Endothelial cell of umbilical vein (primary cell): ENCODE data around the gene ADAMTSL2. TPM values are rescaled to one million over a fixed set of nuclear protein-coding genes. Genes with fewer than 3 reads are reported as not detected.

ENCODE experiments used
- BruUV-seq: library from RNA; stranded (reverse); fragments of 400-500 nt; replicated peaks from 2 replicates; lab custom pipeline; 2021; lab: Mats Ljungman, UMichigan
- CTCF ChIA-PET: fragments of 300-600, 350-600 bp; sonication (Branson Sonifier 250); formaldehyde crosslinking; loops from one replicate; lab custom pipeline; 2021; ENCODE audit warnings: antibody characterized with exemption, inconsistent platforms; lab: Charles Lee
- POLR2A ChIA-PET: fragments of 300-600, 350-600 bp; sonication (Branson Sonifier 250); formaldehyde crosslinking; loops from one replicate; lab custom pipeline; 2021; ENCODE audit warnings: antibody characterized with exemption, inconsistent platforms; lab: Charles Lee
- DNase-seq: peaks from one replicate; pipeline ENCODE4 v3.0.0-alpha.2; 2011; ENCODE audit warnings: low read depth, low spot score
- FAIRE-seq: peaks from 2 replicates; lab custom pipeline; 2011; peaks lifted over from hg19 to GRCh38; lab: Jason Lieb, UNC
- H2AFZ ChIP-seq: 2 replicates; pipeline ENCODE4 v1.6.0; 2012; ENCODE audit warnings: low read depth, low read length, control low read depth, inconsistent platforms
- H3K27ac ChIP-seq: 2 replicates; pipeline ENCODE4 v1.5.1; 2011; ENCODE audit warnings: low read depth, mild to moderate bottlenecking, control low read depth, low read length, moderate library complexity; ENCODE audit not compliant: insufficient read depth
- H3K27me3 ChIP-seq, 2 experiments: 2 replicates each; pipeline versions ENCODE4 v1.6.0 to v1.6.1; 2011; ENCODE audit warnings: low read length in 2 of 2, mixed read lengths in 1 of 2; ENCODE audit not compliant: control insufficient read depth in 2 of 2, insufficient read depth in 2 of 2
- H3K36me3 ChIP-seq, 2 experiments: 2 replicates in 1 of 2; 3 replicates in 1 of 2; pipeline ENCODE4 v1.5.1; 2011; ENCODE audit warnings: low read length in 2 of 2, mild to moderate bottlenecking in 1 of 2, moderate library complexity in 1 of 2; ENCODE audit not compliant: control insufficient read depth in 2 of 2, insufficient read depth in 2 of 2; ENCODE audit errors: extremely low read depth in 1 of 2
- H3K4me1 ChIP-seq: 3 replicates; pipeline ENCODE4 v1.5.1; 2011; ENCODE audit warnings: mild to moderate bottlenecking, low read length; ENCODE audit not compliant: control insufficient read depth, insufficient read depth; ENCODE audit errors: extremely low read depth
- H3K4me2 ChIP-seq: 2 replicates; pipeline ENCODE4 v1.6.1; 2011; ENCODE audit warnings: low read length, control low read depth, mixed read lengths; ENCODE audit not compliant: insufficient read depth
- H3K4me3 ChIP-seq, 3 experiments: fragments of 200-600 bp in 1 of 3; sonication (generic), shearing (Covaris generic) in 1 of 3; replicated peaks in 1 of 3; 2 replicates each; pipeline ENCODE4 v1.5.1; 2011 to 2016; ENCODE audit warnings: control low read depth in 3 of 3, low read length in 3 of 3, mild to moderate bottlenecking in 2 of 3, inconsistent platforms in 1 of 3, low read depth in 1 of 3, moderate library complexity in 1 of 3; ENCODE audit not compliant: insufficient read depth in 1 of 3
- H3K79me2 ChIP-seq: 2 replicates; pipeline ENCODE4 v1.6.0; 2012; ENCODE audit warnings: low read length, inconsistent platforms; ENCODE audit not compliant: control insufficient read depth, insufficient read depth
- H3K9ac ChIP-seq: replicated peaks from 2 replicates; pipeline ENCODE3; 2011; ENCODE audit warnings: low read length, control low read depth; ENCODE audit not compliant: insufficient read depth; ENCODE audit errors: extremely low read depth
- H3K9me1 ChIP-seq: replicated peaks from 3 replicates; pipeline ENCODE4 v1.6.0; 2011; ENCODE audit warnings: mild to moderate bottlenecking, low read length; ENCODE audit not compliant: control insufficient read depth, insufficient read depth; ENCODE audit errors: extremely low read depth
- H3K9me3 ChIP-seq: replicated peaks from 2 replicates; pipeline ENCODE4 v1.5.1; 2012; ENCODE audit warnings: low read length, inconsistent platforms; ENCODE audit not compliant: control insufficient read depth, insufficient read depth
- H4K20me1 ChIP-seq: replicated peaks from 2 replicates; pipeline ENCODE3; 2011; ENCODE audit warnings: mild to moderate bottlenecking, low read length; ENCODE audit not compliant: control insufficient read depth, insufficient read depth; ENCODE audit errors: extremely low read depth
- EZH2 ChIP-seq: IDR thresholded peaks from 2 replicates; pipeline ENCODE4 v1.6.1; 2012; ENCODE audit warnings: borderline replicate concordance, low read depth, mild to moderate bottlenecking, moderate library complexity, low read length, inconsistent platforms; ENCODE audit not compliant: severe bottlenecking
- GATA2 ChIP-seq: IDR thresholded peaks from 2 replicates; pipeline ENCODE4 v1.7.0; 2011; ENCODE audit warnings: low read depth, mild to moderate bottlenecking, moderate library complexity, mixed read lengths, low read length; ENCODE audit not compliant: insufficient read length, insufficient read depth
- JUN ChIP-seq: IDR thresholded peaks from 2 replicates; pipeline ENCODE4 v1.6.1; 2011; ENCODE audit warnings: borderline replicate concordance, low read depth; ENCODE audit not compliant: insufficient read length, insufficient read depth
- MYC ChIP-seq: IDR thresholded peaks from one replicate; pipeline ENCODE4 v1.6.1; 2011; ENCODE audit warnings: mild to moderate bottlenecking, low read depth, low read length
- POLR2A ChIP-seq: IDR thresholded peaks from 2 replicates; pipeline ENCODE4 v1.6.1; 2012; ENCODE audit warnings: low read depth, mild to moderate bottlenecking, control low read depth, low read length
- POLR2AphosphoS5 ChIP-seq: IDR thresholded peaks from 2 replicates; pipeline ENCODE4 v1.6.1; 2012; ENCODE audit warnings: low read depth, mild to moderate bottlenecking, control low read depth, low read length, moderate library complexity; ENCODE audit not compliant: insufficient read depth
- dilution Hi-C: fragments of 300-500 bp; cut with MboI; formaldehyde crosslinking; loops from one replicate; pipeline ENCODE4 v1.15.0; 2019; ENCODE audit warnings: low sequenced_read_pairs; ENCODE audit not compliant: extremely low pct_ligation_motif_present
- intact Hi-C: fragments of 100-400 bp; cut with micrococcal nuclease; formaldehyde crosslinking; loops from one replicate; pipeline ENCODE4 v1.10.0; 2022
- polyA plus RNA-seq, 4 experiments: library from polyadenylated mRNA; depleted of rRNA in 3 of 4; stranded (reverse) in 3 of 4; unstranded in 1 of 4; fragments of >200 nt; gene quantifications; 2 replicates each; pipeline versions ENCODE4 v1.2.1 to v1.2.3, GENCODE V29; 2011 to 2012; ENCODE audit warnings: missing spikeins in 1 of 4
- total RNA-seq: library from RNA; stranded (reverse); gene quantifications from 2 replicates; pipeline ENCODE4 v1.2.3, GENCODE V29; 2021
- TF ChIP-seq, protein P1 (sequence below), 2 donors: IDR thresholded peaks; 1 replicate in 1 of 2; 2 replicates in 1 of 2; pipeline ENCODE4 v1.5.1; 2011; ENCODE audit warnings: low read length in 2 of 2, mild to moderate bottlenecking in 2 of 2, moderate library complexity in 2 of 2, control low read depth in 1 of 2, inconsistent platforms in 1 of 2, low read depth in 1 of 2; ENCODE audit not compliant: insufficient read depth in 1 of 2; ENCODE audit errors: extremely low read depth in 1 of 2

Gene ADAMTSL2
- total and polyA plus RNA-seq, 2 donors (not counting 3 experiments of a cell fraction or from before 2014, with no cell fraction given): not detected

- H3K9me3 ChIP-seq: no peaks in the 10 kb centered on the region
- H2AFZ ChIP-seq: no peak overlapping the region
- TF ChIP-seq POLR2A: no peak
- TF ChIP-seq POLR2AphosphoS5: no peak
- TF ChIP-seq JUN: no peak
- TF ChIP-seq GATA2: no peak
- TF ChIP-seq, protein P1, sequence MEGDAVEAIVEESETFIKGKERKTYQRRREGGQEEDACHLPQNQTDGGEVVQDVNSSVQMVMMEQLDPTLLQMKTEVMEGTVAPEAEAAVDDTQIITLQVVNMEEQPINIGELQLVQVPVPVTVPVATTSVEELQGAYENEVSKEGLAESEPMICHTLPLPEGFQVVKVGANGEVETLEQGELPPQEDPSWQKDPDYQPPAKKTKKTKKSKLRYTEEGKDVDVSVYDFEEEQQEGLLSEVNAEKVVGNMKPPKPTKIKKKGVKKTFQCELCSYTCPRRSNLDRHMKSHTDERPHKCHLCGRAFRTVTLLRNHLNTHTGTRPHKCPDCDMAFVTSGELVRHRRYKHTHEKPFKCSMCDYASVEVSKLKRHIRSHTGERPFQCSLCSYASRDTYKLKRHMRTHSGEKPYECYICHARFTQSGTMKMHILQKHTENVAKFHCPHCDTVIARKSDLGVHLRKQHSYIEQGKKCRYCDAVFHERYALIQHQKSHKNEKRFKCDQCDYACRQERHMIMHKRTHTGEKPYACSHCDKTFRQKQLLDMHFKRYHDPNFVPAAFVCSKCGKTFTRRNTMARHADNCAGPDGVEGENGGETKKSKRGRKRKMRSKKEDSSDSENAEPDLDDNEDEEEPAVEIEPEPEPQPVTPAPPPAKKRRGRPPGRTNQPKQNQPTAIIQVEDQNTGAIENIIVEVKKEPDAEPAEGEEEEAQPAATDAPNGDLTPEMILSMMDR (IDR thresholded peaks at IDR 0.05; ENCODE audit: extremely low read depth in 1 of 2, insufficient read depth in 1 of 2, low read depth in 1 of 2, low read length in 2 of 2): peak; percentile 42 to 64
- TF ChIP-seq MYC: no peak
- TF ChIP-seq EZH2: no peak
- no peak overlapping the region for H3K4me3 ChIP-seq
- H3K9me1 ChIP-seq: no peaks in the 10 kb centered on the region
- no peak overlapping the region for H3K27ac ChIP-seq
- no peaks in the 10 kb centered on the region for H4K20me1 ChIP-seq
- H3K4me2 ChIP-seq: no peak overlapping the region
- CTCF ChIA-PET: interaction anchor here (0.9 to 2.9 kb wide), 8 partner anchors 192 to 566 kb away, joined by 3 to 10 read pairs (median 4); no protein-coding TSS in a partner anchor
- H3K36me3 ChIP-seq: no peaks in the 10 kb centered on the region
- no peak overlapping the region for H3K9ac ChIP-seq
- intact Hi-C loops: loop anchor here (1.0 to 5.0 kb wide), 3 partner anchors 193 to 461 kb away; no protein-coding TSS in a partner anchor
- H3K79me2 ChIP-seq: no peaks in the 10 kb centered on the region
- dilution Hi-C loops: no loop called here
- no peak for FAIRE-seq
- H3K4me1 ChIP-seq: no peaks in the 10 kb centered on the region
- H3K27me3 ChIP-seq: peaks cover 9 to 15% of the 10 kb centered on the region in 2 experiments
- peak; percentile 26 for DNase-seq
- BruUV-seq: no TSS peak
- POLR2A ChIA-PET: no interaction called here
These were observed 1.4 kb upstream of the ADAMTSL2 start for GRCh38 chr9:133532937-133533668.
